Neural cell (in vitro differentiated cells): ENCODE results near the gene GALNT14.

Experiments
- EP300 ChIP-seq: fragments of 450-650 bp; conservative IDR thresholded peaks from 2 replicates; pipeline ENCODE4 v1.6.1; 2014; ENCODE audit warnings: antibody characterized with exemption, mild to moderate bottlenecking, moderate library complexity; ENCODE audit not compliant: poor library complexity, severe bottlenecking
- EZH2 ChIP-seq: fragments of 200-600, 300-800 bp; shearing (Covaris generic), sonication (generic); IDR thresholded peaks from 2 replicates; pipeline ENCODE4 v1.6.1; 2014; ENCODE audit warnings: antibody characterized with exemption, low read length, borderline replicate concordance, mild to moderate bottlenecking; ENCODE audit not compliant: insufficient read depth, poor library complexity, severe bottlenecking
- POLR2AphosphoS5 ChIP-seq: IDR thresholded peaks from 2 replicates; pipeline ENCODE4 v1.6.1; 2012
- TAF1 ChIP-seq: IDR thresholded peaks from 2 replicates; pipeline ENCODE4 v1.6.1; 2012; ENCODE audit warnings: low read depth
- TF ChIP-seq, protein P1 (sequence below): IDR thresholded peaks from 2 replicates; pipeline ENCODE4 v1.6.1; 2012; ENCODE audit warnings: borderline replicate concordance
- TF ChIP-seq, protein P2 (sequence below): fragments of 450-650 bp; IDR thresholded peaks from 2 replicates; pipeline ENCODE4 v1.5.1; 2014; ENCODE audit warnings: antibody characterized with exemption, mild to moderate bottlenecking, moderate library complexity; ENCODE audit not compliant: poor library complexity, severe bottlenecking

DNA sequence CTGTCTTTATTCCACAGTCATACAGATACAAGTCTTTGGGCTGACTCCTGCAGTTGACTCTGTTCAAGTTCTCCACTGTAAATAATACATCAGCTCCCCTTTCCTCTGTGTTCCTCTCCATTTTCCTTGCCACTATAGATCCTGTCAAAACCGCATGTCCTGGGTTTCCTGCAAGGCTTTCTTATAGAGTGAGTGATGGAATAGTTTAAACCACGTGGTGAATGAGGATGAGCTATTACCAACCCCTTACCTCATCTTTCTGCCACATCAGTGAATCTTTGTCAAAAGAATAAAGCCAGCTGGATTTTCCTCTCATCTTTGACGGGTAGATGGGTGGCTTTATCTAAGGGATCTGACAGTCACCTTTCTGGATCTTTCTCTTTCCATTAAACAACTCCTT, 3.9 kb upstream of the GALNT14 start:
- TF ChIP-seq, protein P1, sequence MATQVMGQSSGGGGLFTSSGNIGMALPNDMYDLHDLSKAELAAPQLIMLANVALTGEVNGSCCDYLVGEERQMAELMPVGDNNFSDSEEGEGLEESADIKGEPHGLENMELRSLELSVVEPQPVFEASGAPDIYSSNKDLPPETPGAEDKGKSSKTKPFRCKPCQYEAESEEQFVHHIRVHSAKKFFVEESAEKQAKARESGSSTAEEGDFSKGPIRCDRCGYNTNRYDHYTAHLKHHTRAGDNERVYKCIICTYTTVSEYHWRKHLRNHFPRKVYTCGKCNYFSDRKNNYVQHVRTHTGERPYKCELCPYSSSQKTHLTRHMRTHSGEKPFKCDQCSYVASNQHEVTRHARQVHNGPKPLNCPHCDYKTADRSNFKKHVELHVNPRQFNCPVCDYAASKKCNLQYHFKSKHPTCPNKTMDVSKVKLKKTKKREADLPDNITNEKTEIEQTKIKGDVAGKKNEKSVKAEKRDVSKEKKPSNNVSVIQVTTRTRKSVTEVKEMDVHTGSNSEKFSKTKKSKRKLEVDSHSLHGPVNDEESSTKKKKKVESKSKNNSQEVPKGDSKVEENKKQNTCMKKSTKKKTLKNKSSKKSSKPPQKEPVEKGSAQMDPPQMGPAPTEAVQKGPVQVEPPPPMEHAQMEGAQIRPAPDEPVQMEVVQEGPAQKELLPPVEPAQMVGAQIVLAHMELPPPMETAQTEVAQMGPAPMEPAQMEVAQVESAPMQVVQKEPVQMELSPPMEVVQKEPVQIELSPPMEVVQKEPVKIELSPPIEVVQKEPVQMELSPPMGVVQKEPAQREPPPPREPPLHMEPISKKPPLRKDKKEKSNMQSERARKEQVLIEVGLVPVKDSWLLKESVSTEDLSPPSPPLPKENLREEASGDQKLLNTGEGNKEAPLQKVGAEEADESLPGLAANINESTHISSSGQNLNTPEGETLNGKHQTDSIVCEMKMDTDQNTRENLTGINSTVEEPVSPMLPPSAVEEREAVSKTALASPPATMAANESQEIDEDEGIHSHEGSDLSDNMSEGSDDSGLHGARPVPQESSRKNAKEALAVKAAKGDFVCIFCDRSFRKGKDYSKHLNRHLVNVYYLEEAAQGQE, result peak; percentile 67
- TF ChIP-seq, protein P2, sequence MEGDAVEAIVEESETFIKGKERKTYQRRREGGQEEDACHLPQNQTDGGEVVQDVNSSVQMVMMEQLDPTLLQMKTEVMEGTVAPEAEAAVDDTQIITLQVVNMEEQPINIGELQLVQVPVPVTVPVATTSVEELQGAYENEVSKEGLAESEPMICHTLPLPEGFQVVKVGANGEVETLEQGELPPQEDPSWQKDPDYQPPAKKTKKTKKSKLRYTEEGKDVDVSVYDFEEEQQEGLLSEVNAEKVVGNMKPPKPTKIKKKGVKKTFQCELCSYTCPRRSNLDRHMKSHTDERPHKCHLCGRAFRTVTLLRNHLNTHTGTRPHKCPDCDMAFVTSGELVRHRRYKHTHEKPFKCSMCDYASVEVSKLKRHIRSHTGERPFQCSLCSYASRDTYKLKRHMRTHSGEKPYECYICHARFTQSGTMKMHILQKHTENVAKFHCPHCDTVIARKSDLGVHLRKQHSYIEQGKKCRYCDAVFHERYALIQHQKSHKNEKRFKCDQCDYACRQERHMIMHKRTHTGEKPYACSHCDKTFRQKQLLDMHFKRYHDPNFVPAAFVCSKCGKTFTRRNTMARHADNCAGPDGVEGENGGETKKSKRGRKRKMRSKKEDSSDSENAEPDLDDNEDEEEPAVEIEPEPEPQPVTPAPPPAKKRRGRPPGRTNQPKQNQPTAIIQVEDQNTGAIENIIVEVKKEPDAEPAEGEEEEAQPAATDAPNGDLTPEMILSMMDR, result no peak
- TF ChIP-seq TAF1 (no peak), EZH2 (no peak), POLR2AphosphoS5 (peak; percentile 61), EP300 (peak; percentile 89)
